Osteocyte (in vitro differentiated cells): ENCODE results near the gene CALM3. TPM values are rescaled to one million over a fixed set of nuclear protein-coding genes. Genes with fewer than 3 reads are reported as not detected.

ENCODE experiments used
- DNase-seq: peaks from one replicate; pipeline ENCODE4 v3.0.0; 2021; ENCODE audit warnings: mixed read lengths; ENCODE audit not compliant: unreplicated experiment; ENCODE audit errors: extremely low spot score
- H3K27ac Mint-ChIP-seq: one replicate; pipeline ENCODE4 v1.8.0; 2021; ENCODE audit warnings: mild to moderate bottlenecking, mixed read lengths; ENCODE audit not compliant: unreplicated experiment
- H3K27me3 Mint-ChIP-seq: one replicate; pipeline ENCODE4 v1.8.0; 2021; ENCODE audit warnings: mixed read lengths; ENCODE audit not compliant: unreplicated experiment
- H3K36me3 Mint-ChIP-seq: one replicate; pipeline ENCODE4 v1.8.0; 2021; ENCODE audit warnings: mixed read lengths; ENCODE audit not compliant: unreplicated experiment
- H3K4me1 Mint-ChIP-seq: one replicate; pipeline ENCODE4 v1.8.0; 2021; ENCODE audit warnings: mixed read lengths; ENCODE audit not compliant: unreplicated experiment
- H3K4me3 Mint-ChIP-seq: one replicate; pipeline ENCODE4 v1.8.0; 2021; ENCODE audit warnings: mild to moderate bottlenecking, moderate library complexity, mixed read lengths; ENCODE audit not compliant: unreplicated experiment
- H3K9me3 Mint-ChIP-seq: one replicate; pipeline ENCODE4 v1.8.0; 2021; ENCODE audit warnings: mixed read lengths; ENCODE audit not compliant: unreplicated experiment
- CTCF ChIP-seq: fragments of 200-600 bp; sonication (generic); IDR thresholded peaks from 2 replicates; pipeline ENCODE4 v1.5.0; 2021; ENCODE audit warnings: antibody characterized with exemption, mild to moderate bottlenecking, moderate library complexity
- total RNA-seq: library from RNA; stranded (reverse); gene quantifications from 2 replicates; pipeline ENCODE4 v1.2.1, GENCODE V29; 2021

CALM3 gene
- total RNA-seq, 1 donor from 2014 or later: 168 TPM

- H3K4me3 Mint-ChIP-seq: no peak overlapping the region
- no peaks in the 10 kb centered on the region for H3K4me1 Mint-ChIP-seq
- DNase-seq: no peak
- TF ChIP-seq CTCF: no peak
- H3K27ac Mint-ChIP-seq: no peak overlapping the region
- peaks cover 37% of the 10 kb centered on the region for H3K27me3 Mint-ChIP-seq
- H3K36me3 Mint-ChIP-seq: no peaks in the 10 kb centered on the region
- no peaks in the 10 kb centered on the region for H3K9me3 Mint-ChIP-seq
Observed at GRCh38 chr19:46586294-46586693, 14.8 kb upstream of the CALM3 start.

- no peak for TF ChIP-seq CTCF
- H3K27ac Mint-ChIP-seq: no peak overlapping the region
- H3K27me3 Mint-ChIP-seq: peaks cover 37% of the 10 kb centered on the region
- no peak overlapping the region for H3K4me3 Mint-ChIP-seq
- no peak for DNase-seq
- H3K4me1 Mint-ChIP-seq: no peaks in the 10 kb centered on the region
- H3K36me3 Mint-ChIP-seq: no peaks in the 10 kb centered on the region
- H3K9me3 Mint-ChIP-seq: no peaks in the 10 kb centered on the region
Observed at GRCh38 chr19:46587861-46588260, 13.3 kb upstream of the CALM3 start.

GRCh38 chr19:46591254-46591653, 9.9 kb upstream of the CALM3 start:
- no peaks in the 10 kb centered on the region for H3K36me3 Mint-ChIP-seq
- TF ChIP-seq CTCF: no peak
- H3K9me3 Mint-ChIP-seq: no peaks in the 10 kb centered on the region
- no peak overlapping the region for H3K27ac Mint-ChIP-seq
- no peak overlapping the region for H3K4me3 Mint-ChIP-seq
- DNase-seq: no peak
- peaks cover 17% of the 10 kb centered on the region for H3K27me3 Mint-ChIP-seq
- no peaks in the 10 kb centered on the region for H3K4me1 Mint-ChIP-seq

- H3K36me3 Mint-ChIP-seq: no peaks in the 10 kb centered on the region
- no peak for TF ChIP-seq CTCF
- no peak overlapping the region for H3K27ac Mint-ChIP-seq
- H3K9me3 Mint-ChIP-seq: no peaks in the 10 kb centered on the region
- no peak for DNase-seq
- H3K27me3 Mint-ChIP-seq: peaks cover 14% of the 10 kb centered on the region
- H3K4me1 Mint-ChIP-seq: no peaks in the 10 kb centered on the region
- H3K4me3 Mint-ChIP-seq: no peak overlapping the region
Observed at GRCh38 chr19:46591870-46592269, 9.3 kb upstream of the CALM3 start.

- Mint-ChIP-seq H3K27me3 (no peaks in the 10 kb centered on the region), H3K4me1 (peaks cover 7% of the 10 kb centered on the region), H3K27ac (no peak overlapping the region), H3K4me3 (no peak overlapping the region), H3K36me3 (no peaks in the 10 kb centered on the region), H3K9me3 (peaks cover 10% of the 10 kb centered on the region)
- DNase-seq: no peak
- TF ChIP-seq CTCF: no peak
Observed at GRCh38 chr19:46596008-46596407, 5.1 kb upstream of the CALM3 start.
